CD4-positive, alpha-beta T cell treated with Interleukin-4 for 1 hour (primary cell): ENCODE measurements around the gene RAB11FIP4.
"Not testable (repeated sequence)": the region's sequence is repeated elsewhere in the genome, so short reads cannot be mapped to it uniquely, and the experiment has no call there.

Experiments used
- DNase-seq, 2 donors: peaks; one replicate each; pipeline ENCODE4 v3.0.0-alpha.2; 2020 to 2022

RAB11FIP4 gene

DNA sequence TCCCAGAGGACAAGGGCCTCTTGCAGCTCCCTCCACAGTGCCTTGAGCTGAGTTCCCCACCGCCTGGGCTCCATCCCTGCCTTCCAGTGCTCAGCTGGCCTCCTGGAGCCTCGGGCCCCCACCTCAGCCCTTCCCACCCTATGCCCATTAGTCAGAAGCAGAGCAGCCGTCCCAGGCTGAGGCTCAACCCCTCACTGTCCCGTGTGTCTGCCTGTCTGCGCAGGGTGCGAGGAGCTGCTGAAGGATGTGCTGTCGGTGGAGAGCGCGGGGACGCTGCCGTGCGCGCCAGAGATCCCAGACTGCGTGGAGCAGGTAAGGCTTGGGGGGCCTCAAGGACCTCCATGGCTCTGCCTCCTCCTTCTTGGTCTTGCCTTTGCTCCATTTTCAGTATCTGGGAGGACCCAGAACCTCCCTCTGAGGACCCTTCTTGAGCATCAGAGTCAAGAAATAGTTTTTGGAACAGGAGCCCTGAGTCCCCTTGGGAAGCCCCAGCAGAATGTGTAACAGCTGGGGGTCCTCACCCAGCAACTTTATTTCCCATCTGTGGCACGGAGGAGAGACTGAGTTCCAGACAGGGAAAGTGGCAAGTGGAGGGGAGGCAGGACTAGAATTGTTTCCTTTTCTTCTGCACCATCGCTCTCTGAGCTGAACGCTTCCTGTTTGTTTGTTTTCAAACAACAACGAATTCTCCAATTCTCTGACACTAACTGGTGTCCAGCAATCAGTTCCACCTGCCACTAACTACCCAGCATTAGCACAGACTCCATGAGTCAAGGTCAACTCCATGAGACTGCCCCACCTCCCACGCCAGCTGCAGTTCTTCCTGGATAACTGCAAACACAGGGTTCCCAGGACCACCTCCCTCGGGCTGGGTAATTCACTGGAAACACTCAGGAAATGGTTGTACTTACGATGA lies 42.6 kb downstream of the RAB11FIP4 start:
- DNase-seq = no peak

DNA sequence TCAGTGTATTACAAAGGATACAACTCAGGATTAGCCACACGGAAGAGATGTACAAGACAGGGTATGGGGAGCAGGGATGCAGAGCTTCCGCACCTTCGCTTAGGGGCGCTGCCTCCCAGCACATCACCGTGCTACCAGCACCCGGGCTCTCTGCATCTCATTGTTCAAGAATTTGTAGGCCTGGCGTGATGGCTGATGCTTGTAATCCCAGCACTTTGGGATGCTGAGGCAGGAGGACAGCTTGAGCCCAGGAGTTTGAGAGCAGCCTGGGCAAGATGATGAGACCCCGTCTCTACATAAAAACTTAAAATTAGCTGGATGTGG lies 43.2 kb downstream of the RAB11FIP4 start:
- DNase-seq = no peak

DNA sequence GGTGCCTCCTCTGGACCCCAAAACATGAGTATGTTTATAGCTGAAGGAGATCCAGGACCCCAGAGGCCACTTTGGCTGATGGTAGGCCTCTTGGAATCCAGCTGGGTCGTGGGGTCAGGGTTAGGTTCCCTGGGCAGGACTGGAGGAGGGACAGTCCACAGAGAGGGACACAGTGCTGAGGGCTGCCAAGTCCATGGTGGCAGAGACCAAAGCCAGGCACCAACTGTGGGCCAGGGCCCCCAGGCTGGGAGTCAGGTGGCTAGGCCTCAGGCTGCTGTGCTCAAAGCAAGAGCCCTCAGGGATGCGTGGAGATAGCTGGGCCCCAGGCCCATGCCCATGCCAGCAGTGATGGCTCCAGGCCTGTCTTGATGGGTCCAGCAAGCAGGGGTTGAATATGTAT lies 44.1 kb downstream of the RAB11FIP4 start:
- no peak for DNase-seq

DNA sequence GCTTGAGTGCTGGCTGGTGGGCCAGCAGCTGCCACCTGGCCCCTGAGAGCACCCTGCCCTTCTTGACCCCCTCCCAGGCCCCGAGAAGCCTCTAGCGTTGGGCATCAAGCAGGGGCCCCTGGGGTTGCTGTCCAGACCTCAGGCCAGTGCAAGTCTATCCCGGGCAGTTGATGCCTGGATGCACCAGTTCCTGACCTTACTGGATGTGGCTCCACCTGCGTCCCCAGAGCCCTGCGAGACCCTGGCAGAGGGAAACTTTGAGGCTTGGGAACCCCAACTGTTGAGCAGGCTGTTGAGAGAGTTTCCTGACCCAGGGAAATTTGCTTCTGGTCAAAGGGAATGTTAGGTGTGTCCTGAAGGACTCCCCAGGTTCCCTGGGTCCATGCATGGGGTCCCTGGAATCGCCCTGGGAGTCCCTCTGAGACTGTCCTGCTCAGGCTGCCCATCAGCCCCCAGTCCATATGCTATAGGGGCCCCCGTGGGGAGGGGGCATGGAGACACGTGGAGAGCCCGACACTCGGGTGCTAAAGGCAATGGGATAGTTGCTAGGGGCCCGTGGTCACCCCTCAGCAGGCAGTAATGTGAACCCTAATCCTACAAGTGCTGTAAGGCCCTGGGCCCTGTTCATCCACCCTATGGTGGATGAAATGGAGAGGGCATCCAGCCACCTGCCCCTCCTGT lies 46.4 kb downstream of the RAB11FIP4 start:
- no peak for DNase-seq

DNA sequence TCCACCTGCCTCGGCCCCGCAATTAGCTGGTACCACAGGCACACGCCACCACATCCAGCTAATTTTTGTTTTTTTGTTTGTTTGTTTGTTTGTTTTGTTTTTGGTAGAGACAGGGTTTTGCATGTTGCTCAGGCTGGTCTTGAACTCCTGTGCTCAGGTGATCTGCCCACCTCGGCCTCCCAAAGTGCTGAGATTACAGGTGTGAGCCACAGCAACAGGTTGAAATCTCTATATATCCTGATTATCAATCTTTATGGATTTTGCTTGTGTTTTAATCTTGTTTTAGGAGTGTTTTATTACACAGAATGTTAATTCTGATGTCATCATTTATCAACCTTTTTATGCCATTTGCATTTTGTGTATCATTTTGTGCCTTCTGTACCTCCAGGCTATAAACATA lies 48.2 kb downstream of the RAB11FIP4 start:
- DNase-seq = no peak

DNA sequence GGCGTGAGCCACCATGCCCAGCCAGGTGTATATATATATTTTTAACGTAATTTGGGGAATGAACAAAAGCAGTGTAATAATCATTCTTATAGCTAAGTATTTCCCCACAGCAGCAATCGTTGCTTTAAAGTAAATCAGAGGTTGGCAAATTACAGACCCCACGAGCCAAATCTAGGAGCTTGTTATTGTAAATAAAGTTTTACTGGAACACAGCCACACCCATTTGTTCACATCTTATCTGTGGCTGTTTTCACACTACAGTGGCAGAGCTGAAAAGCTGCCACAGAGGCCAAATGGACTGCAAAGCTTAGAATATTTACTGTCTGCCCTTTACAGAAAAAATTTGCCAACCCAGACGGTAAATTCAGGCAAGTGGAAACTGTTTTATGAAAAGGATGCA lies 50.8 kb downstream of the RAB11FIP4 start:
- DNase-seq = no peak

DNA sequence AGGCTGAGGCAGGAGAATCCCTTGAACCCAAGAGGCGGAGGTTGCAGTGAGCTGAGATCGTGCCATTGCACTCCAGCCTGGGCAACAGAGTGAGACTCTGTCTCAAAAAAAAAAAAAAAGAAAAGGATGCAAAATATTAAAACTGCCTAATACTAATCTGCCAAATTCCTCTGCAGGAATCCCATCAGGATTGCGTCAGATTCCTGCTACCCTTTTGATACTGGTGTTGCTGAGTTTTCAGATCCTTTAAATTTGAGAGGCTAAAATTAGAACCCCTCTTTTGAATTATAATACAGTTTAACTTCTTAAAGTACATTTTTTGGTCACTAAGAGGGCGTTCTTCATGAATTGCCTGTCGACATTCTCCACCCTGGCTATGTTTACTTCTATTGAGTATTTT lies 51.4 kb downstream of the RAB11FIP4 start:
- DNase-seq = not testable (repeated sequence)

DNA sequence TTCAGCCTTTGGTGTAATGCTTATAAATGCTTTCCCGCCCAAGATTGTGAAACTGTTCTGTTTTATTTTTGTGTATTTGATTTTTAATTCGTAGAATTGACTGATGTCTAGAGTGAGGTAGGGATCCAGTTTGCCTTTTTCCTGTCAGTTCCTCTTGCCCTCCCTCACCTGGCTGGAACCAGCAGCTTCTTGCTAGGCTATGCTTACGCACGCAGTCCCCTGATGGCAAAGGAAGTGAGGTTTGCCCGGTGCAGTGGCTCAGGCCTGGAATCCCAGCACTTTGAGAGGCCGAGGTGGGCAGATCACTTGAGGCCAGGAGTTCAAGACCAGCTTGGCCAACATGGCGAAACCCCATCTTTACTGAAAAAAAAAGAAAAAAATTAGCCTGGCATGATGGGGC lies 51.9 kb downstream of the RAB11FIP4 start:
- no peak for DNase-seq

DNA sequence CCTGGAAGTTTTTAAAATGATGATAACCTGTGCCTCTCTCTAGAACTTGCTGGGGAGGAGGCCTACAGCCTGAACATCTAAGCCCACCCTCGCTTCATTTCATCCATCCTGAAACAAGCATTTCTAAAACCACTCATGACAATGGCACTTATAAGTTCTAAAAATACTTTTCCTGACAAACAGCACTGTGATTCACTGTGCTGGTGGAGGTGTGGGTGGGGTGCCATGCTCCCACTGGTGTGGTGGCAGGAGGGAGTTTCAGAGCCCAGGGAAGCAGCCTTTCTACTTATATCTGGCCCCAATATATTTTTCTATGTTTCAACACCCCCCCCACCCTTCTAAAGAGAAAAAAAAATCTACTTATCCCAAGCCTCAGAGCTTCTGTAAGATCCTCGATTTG lies 52.6 kb downstream of the RAB11FIP4 start:
- DNase-seq = no peak

DNA sequence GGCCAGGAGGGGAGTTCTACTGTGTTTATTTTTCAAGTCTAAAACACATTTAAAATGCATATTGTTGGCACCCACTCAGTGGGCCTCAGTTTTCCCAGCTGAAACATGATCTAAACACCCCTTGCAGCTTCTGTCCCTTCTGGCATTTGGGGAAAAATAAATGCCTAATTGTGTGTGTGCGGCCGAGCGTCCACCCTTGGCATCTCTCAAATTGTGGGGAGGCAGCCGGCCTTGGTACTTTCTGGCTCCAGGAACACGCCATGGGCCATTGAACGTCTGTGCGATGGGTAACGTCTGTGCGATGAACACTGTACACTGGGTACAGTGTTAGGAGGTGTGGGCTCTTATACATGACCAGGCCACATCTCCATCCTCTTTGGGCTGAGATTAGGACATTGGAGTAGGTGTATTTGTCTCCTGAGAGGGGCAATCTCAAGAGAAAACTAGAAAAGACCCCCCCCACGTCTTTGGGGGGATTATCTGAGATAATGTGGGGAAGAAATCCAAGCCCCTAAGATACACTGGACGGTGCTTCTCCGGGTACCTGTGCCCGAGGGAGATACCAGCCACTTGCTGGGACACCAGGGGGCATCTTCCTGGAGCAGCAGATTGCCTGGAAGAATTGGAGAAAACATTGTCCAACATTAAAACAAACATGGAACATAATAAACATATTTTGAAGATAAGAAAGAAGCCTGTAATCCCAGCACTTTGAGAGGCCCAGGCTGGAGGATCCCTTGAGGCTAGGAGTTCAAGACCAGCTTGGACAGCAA lies 54.9 kb downstream of the RAB11FIP4 start:
- no peak for DNase-seq

DNA sequence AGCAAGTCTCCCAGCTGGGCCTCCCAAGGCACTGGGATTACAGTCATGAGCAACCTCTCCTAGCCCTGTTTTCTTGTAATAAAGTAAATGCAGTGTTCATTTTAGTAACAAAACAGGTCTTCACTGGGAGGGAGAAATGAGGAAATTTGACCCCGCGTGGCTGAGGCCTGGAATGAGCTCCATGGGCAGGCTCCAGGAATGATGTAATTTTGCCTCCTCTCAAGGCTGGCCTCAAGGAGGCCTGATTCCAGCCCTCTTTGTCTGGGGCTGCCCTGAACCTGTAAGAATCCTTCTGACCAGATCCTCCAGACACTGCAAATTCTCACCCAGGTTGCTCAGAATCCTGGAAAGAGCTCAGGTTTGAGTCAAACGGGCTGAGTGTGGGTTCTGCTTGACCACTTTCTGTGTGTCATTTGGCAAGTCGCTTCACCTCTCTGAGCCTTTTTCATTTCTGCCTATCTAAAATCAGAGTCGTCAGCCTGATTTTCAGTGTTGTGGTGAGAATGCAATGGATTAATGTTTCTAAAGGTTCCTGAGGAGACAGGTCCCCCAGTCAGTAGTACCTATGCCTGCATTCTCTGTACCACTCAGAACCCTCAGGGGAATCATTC lies 57.1 kb downstream of the RAB11FIP4 start:
- no peak for DNase-seq

DNA sequence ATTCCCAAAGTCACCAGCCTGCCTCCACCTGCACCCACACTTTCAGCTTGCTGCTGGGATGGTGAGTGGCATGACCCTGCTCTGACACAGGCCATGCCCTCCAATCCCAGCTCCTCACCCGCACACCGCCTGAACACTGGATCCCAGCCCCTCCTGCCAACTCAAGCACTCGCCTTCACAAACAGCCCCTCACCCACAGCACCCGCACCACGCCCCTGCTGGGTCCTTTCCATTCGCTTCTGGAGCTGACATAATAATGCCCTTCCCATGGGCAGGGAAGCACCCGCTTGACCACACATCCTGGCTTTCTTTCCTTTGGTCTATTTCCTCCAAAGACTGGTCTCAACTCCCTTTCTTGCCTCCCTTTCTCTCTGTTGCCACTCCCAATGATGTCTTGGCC lies 57.6 kb downstream of the RAB11FIP4 start:
- no peak for DNase-seq

DNA sequence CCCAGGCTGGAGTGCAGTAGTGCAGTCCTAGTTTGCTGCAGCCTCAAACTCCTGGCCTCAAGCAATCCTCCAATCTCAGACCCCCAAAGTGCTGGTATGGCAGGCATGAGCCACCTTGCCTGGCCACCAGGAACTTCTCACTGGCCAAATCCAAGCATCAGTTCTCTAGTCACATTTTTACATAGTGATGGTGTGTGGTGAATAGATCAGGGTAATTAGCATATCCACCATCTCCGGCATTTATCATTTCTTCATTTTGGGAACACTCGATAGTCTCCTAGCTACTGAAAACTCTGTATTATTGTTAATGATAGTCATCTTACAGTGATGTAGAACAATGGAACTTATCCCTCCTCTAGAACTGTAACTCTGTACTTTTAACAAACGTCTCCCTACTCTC lies 58.3 kb downstream of the RAB11FIP4 start:
- no peak for DNase-seq

DNA sequence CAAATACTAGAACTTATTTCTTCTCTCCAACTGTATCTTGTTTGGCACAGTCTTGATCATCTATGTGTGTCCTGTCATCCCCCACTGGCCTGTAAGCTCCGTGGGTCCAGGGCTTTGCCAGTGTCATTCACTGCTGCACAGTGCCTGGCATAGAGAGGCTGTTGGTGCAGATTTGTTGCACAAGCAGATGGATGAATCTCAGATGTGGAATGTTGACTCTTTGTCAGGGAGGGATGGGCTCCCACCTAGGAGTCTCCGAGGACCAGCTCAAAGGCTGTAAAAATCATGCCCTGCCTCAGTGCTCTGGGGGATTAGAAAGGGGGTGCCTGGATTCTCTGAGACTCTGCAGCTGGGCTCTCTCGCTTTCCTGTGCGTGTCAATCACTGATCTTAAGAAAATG lies 60.6 kb downstream of the RAB11FIP4 start:
- DNase-seq = no peak

DNA sequence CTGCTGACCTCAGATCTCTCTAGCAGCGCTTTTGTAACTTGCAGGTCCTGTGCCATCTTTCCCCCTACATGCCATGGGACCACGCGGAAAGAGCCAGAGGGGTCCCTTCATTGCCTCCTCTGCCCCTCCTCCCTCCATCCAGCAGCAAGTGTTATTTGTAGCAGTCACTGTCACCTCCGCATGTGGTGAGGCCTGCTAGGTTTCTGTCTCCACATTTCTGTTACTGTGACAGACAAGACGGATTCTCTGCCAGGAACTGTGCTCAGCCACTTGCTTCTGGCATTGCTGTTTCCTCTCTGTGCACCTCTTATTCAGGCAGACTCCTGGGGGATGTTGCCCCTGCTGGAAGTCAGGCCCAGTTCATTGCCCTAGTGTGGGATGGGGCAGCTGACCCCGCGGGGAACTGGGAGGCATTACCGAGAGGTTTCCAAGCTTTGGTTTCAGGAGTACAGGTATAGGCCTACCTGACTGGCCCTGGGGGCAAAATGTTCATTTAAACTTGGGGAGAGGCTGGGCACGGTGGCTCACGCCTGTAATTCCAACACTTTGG lies 61.2 kb downstream of the RAB11FIP4 start:
- no peak for DNase-seq

DNA sequence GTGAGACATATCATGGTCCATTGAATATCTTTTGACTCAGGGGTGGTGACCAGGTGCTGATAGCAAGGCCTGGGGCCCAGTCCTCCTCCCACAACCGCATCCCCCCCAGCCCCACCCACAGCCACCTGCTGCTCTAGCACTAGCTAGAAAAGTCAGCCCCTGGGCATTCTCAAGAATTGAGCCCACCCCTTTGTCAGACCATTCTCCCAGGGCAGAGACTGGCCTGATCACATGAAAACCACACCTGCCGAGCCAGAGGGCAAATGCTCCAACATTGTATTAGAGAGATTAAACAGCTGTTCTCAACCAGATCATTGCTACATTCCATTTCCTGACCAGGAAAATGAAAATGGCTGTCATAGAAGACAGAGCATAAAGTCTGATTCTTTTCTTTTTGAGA lies 62.4 kb downstream of the RAB11FIP4 start:
- DNase-seq = no peak

DNA sequence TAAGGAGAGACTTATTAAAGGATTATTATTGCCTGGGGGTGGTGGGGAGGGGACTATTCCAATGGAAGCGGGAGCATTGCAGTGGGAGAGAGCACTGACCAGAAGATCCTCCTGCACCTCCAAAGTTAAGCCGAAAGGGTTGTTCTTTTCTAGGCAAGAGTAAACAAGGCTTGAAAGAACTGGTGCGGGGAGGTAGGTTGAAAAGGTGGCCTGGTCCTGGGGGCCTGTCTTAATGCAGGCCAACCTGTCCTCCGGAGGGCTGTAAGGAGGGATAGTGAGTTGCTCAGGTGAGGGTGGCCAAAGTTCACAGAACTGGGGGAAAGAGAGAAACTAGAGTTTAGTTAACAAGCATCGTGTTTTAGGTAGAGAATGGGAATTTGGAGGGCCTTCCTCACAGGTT lies 65.3 kb downstream of the RAB11FIP4 start:
- DNase-seq = no peak

DNA sequence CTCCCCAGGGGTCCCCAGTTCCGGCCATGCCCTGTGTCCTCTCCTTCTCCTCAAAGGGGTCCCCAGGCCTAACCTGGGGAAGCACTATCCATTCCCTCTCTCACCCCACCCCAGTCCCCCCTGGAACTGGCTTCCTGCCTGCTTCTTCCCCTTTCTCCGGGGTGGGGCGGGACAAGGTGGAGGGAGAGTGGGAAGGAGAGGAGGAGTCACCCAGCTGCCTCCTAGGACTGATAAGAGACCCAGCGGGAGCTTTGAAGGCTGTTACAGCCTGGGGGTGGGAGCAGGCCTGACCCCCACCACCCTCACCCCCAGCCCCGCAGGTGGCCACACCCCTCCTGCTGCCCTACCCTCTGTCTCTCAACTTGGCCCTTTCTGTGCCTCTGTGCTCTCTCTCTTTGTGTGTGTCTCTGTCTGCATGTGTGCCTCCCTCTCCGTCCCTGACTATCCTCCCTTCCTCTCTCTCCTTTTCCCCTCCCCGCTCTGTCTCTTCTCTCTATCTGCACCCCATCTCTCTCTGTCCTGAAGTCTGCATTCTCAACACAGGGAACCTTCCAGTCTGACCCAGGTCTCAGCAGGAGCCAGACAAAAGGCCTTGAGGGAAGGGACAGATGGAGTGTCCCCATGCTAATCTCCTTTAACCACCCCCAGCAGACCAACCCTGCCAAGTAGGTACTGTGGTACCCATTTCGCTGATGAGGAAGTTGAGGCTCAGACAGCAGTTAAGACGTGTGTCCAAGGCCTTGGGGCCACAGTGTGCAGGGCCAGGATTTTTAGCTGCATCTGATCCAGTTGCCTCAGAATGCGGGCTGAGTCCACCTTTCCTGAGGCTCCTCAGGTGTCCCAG lies 66.1 kb downstream of the RAB11FIP4 start:
- DNase-seq = no peak

DNA sequence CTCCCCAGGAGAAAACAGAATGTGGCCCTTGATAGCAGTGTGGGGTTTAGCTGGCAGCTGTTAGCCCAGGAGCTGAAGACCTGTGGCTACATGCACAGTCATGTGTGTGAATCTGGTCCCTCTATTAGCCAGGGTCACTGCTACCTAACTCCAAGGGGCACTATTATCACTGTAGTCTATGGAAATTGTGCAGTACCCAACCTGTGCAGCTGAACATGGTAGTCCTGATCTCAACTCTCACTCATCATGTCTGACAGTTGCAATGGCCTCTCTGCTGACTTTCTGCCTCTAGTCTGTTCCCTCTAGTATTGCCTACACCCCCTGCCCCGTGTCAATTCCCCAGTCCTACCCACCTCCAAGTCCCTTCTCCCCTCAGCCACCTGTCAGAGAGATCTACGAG lies 67.4 kb downstream of the RAB11FIP4 start:
- no peak for DNase-seq

DNA sequence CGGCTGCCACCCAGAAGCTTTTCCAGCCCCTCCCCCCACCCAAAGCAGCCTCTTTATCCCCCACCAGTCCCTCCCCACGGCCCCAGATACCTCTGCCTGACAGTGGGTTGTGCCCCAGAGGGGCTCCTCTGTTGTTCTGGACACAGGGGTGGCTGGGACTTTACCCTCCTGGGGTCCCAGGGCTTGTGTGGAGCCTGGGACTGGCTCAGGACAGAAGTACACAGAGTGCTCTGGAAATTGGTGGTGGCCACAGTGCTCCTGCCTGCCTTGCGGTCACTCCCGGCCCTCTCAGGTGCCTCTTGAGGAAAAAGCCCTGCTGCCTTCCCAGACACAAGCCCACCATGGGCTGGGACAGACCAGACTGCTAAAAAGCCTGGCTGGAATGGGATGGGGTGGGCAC lies 68.2 kb downstream of the RAB11FIP4 start:
- DNase-seq = no peak

DNA sequence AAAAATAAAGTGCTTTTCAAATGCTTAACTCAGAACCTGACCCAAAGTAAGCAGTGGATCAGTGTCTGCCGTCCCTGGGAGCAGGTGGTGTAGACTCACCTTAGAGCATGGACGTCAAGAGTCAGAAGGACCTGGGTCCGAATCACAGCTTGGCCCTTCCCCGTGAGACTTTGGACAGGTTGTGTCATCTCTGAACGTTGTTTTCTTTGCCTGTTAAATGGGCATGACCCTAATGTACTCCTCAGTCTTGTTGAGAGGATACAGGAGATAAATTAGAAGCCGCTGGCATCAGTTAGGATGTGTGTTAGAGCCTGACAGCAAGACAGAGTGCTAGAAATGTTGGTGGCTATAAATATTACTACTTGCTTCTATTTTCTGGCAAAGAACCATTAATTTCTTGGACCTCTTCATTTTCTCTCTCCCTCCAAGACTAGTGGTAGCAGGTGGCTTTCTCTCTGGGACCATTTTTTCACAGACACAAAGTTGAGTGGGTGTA lies 68.8 kb downstream of the RAB11FIP4 start:
- DNase-seq = no peak
